Brain pericyte (primary cell): ENCODE data around the gene ATP1B4.

Experiments
- DNase-seq: peaks from one replicate; pipeline ENCODE4 v3.0.0-alpha.2; 2012; ENCODE audit warnings: low read depth, low spot score

The ATP1B4 gene

GRCh38 chrX:120372667-120373370 lies 10.9 kb downstream of the ATP1B4 start:
- DNase-seq: no peak

DNA sequence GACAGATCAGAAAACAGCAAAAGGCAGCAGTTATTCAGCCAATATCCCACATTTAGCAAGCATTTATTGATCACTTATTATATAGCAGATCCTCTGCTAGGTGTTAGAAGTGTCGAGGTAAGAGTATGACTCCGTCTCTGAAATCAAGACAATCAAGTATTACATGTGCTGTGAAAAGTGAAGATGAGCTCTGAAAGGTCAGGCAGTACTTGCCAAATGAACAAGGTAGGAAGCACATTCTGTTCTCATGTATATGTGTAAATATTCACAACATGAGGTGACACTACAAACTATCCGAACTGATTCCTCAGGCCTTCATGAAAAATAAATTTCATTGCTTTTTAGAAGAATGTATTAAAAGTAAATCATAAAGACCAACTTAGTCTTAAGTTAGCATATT lies 15.3 kb downstream of the ATP1B4 start:
- DNase-seq: no peak

- DNase-seq: no peak
These were observed 15.8 kb downstream of the ATP1B4 start for GRCh38 chrX:120377715-120378114.

DNA sequence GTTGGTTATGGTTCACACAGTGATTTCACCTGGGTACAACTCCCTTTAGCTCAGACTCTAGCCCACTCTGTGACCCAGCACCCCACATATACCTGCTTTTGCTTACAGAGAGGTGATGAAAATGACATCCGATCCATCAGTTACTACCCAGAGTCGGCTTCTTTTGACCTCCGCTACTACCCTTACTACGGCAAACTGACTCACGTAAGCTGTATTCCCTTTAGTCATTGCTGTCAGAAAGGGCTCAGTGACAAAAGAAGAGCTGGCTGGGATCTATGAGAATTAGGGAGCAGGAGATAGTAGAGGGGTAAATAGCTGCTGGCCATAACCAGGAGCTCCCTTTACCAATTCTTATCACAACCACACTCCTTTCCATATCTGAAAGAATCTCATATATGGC lies 16.7 kb downstream of the ATP1B4 start:
- no peak for DNase-seq

GRCh38 chrX:120379937-120380681 lies 18.2 kb downstream of the ATP1B4 start:
- no peak for DNase-seq

- no peak for DNase-seq
These were observed 18.8 kb downstream of the ATP1B4 start for GRCh38 chrX:120380699-120381098.

GRCh38 chrX:120401301-120401700 lies 39.4 kb downstream of the ATP1B4 start:
- DNase-seq: no peak

DNA sequence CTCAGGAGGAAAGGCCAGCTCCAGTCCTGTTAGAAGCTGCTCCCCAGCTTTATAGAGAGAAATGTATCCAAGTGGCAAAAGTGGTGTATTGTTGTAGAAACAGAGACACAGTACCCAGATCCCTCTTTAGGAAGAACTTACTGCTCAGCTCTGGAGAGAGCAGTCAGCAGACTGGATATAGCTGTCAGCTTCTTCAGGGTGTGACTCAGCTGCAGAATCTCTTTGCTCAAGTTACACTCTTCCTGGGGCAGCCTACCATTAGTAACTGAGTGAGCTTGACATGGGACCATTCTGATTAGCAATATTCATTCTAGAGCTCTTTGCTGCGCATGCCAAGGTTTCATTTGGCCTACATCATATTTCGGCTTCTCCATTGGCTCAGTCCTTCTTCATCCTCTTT lies 40.5 kb downstream of the ATP1B4 start:
- DNase-seq: no peak

DNA sequence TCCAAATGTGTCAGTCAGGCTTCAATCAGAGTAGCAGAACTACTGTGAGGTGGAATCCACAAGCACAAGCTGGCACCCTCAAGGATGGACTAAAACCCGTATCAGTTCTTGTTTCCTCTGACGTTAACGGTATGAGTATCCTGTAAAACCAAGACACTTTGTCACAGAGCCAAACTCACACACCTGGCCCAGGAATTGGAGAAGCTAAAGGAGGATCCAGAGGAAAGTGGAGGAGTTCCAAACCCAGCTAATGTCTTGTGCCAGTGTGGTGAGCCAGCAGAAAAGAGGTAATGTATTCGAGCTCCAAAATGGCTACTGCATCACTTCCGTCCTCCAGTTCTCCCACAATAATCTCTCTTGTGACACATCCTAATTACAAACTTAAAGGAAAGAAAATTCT lies 44.7 kb downstream of the ATP1B4 start:
- DNase-seq: no peak

DNA sequence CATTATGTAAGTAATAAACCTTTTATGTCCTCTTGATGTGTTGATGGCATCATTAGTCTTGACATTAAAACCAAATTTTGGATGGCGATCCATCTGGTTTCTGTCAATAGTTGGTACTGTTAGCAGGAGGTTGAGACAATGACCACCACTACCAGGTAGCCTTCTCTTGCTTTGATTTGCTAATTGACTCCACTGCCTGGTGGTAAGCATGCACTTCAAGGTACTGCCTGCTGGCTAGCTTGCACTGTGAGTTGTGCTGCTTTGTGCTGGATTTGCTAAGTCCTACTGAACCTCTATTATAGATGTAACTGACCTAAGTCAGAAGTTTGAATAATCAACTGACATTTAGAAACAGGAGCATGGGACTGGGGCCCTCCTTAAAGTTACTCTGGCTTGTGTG lies 46.3 kb downstream of the ATP1B4 start:
- no peak for DNase-seq

- DNase-seq: no peak
These were observed 57.6 kb downstream of the ATP1B4 start for GRCh38 chrX:120419463-120419862.

DNA sequence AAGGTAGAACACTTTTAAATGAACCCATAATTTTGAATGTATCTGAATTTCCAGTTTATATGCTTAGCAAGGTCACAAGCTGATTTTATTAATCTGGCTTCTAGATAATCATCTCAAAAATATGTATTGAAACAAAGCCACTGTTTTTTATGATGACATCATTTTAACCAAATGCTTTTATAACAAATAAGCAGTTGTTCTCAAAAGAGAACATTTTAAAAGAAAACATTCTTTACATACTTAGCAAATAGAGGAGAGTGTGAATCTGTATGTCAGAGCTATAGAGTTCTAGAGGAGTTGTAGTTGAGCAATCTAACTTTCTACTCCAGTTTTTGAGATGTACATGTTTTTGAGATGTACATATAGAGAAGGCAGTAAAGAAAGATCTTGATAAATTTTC lies 64.7 kb downstream of the ATP1B4 start:
- DNase-seq: no peak

- no peak for DNase-seq
These were observed 66.4 kb downstream of the ATP1B4 start for GRCh38 chrX:120428309-120428708.

- DNase-seq: no peak
These were observed 68.1 kb downstream of the ATP1B4 start for GRCh38 chrX:120429776-120430540.
